Activated CD4-positive, alpha-beta T cell treated with anti-CD3 and anti-CD28 coated beads for 36 hours (primary cell): ENCODE measurements around the gene SLC2A8. TPM values are rescaled to one million over a fixed set of nuclear protein-coding genes. Genes with fewer than 3 reads are reported as not detected.

ENCODE experiments used
- ATAC-seq: fragments of 200-7000 bp; cut with Tn5 transposase; one replicate; pipeline ENCODE4 v1.10.0; 2021; ENCODE audit warnings: mild to moderate bottlenecking, moderate library complexity
- CTCF ChIA-PET: fragments of 350-600 bp; sonication (Branson Sonifier 250); formaldehyde crosslinking; loops from one replicate; lab custom pipeline; 2021; ENCODE audit warnings: antibody characterized with exemption; lab: Charles Lee
- POLR2A ChIA-PET: fragments of 350-600 bp; sonication (Branson Sonifier 250); formaldehyde crosslinking; loops from one replicate; lab custom pipeline; 2021; ENCODE audit warnings: antibody characterized with exemption, inconsistent platforms; lab: Charles Lee
- DNase-seq: peaks from one replicate; pipeline ENCODE4 v3.0.0-alpha.2; 2020
- H3K27ac Mint-ChIP-seq: one replicate; pipeline ENCODE4 v1.8.0; 2021; ENCODE audit warnings: mixed read lengths
- H3K27me3 Mint-ChIP-seq: one replicate; pipeline ENCODE4 v1.8.0; 2021; ENCODE audit warnings: mixed read lengths
- H3K36me3 Mint-ChIP-seq: one replicate; pipeline ENCODE4 v1.8.0; 2021; ENCODE audit warnings: low read depth, mixed read lengths
- H3K4me1 Mint-ChIP-seq: one replicate; pipeline ENCODE4 v1.8.0; 2021; ENCODE audit warnings: mixed read lengths
- H3K4me3 Mint-ChIP-seq: one replicate; pipeline ENCODE4 v1.8.0; 2021; ENCODE audit warnings: mild to moderate bottlenecking, moderate library complexity, mixed read lengths
- H3K9me3 Mint-ChIP-seq: one replicate; pipeline ENCODE4 v1.8.0; 2021; ENCODE audit warnings: low read depth, mixed read lengths
- intact Hi-C, 2 experiments: fragments of 100-400 bp; cut with DNase I in 1 of 2; cut with micrococcal nuclease in 1 of 2; formaldehyde crosslinking; loops; one replicate each; pipeline versions ENCODE4 v1.14.2 to v1.15.1; 2022 to 2024; cut with DNase I, micrococcal nuclease
- total RNA-seq, 2 experiments: library from RNA; stranded (reverse); gene quantifications; one replicate each; pipeline ENCODE4 v1.2.3, GENCODE V29; 2021

The SLC2A8 gene
- total RNA-seq, 2 experiments from 2014 or later = 1.3 to 1.7 TPM

DNA sequence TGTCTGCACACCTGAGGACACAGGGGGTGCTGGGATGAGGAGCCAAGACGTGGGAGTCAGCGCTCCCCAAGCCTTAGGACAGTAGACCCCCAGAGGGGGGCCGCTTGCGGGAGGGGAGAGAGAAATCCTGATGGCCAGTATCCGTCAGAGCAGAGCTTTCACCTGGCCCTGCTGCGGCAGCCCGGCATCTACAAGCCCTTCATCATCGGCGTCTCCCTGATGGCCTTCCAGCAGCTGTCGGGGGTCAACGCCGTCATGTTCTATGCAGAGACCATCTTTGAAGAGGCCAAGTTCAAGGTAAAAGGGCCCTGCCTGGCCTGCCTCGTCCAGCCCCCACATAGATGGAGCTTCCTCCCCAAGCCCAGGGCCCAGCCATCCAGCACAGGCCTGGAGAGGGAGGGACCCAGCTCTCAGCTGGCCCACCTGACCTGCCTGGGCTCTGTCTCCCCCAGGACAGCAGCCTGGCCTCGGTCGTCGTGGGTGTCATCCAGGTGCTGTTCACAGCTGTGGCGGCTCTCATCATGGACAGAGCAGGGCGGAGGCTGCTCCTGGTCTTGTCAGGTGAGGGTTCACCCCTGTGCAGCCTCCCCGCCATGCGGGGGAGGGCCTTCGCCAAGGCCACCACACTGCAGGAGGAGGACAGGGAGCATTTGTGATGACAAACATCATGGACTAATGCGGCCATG is 6.7 kb downstream of the SLC2A8 start:
- ChIA-PET CTCF (no interaction called here), POLR2A (no interaction called here)
- Mint-ChIP-seq H3K27ac (no peak overlapping the region), H3K4me1 (no peaks in the 10 kb centered on the region), H3K36me3 (no peaks in the 10 kb centered on the region), H3K9me3 (no peaks in the 10 kb centered on the region), H3K27me3 (peaks cover 36% of the 10 kb centered on the region), H3K4me3 (no peak overlapping the region)
- intact Hi-C loops = no loop called here
- ATAC-seq = no peak
- no peak for DNase-seq

DNA sequence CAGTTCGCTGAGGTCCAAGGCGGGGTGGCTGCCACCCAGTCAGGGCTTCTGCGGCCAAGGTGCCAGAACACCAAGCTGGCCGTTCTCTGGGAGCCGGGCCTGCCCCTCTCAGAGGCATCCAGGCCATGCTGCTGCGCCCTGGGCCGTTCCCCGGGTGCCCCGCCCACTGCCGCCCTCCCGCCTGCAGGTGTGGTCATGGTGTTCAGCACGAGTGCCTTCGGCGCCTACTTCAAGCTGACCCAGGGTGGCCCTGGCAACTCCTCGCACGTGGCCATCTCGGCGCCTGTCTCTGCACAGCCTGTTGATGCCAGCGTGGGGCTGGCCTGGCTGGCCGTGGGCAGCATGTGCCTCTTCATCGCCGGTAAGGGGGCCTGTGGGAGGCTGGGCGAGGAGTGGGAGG is 7.7 kb downstream of the SLC2A8 start:
- no peak overlapping the region for H3K4me3 Mint-ChIP-seq
- H3K27me3 Mint-ChIP-seq = peaks cover 30% of the 10 kb centered on the region
- no peak overlapping the region for H3K27ac Mint-ChIP-seq
- ATAC-seq = no peak
- CTCF ChIA-PET = no interaction called here
- intact Hi-C loops = no loop called here
- DNase-seq = no peak
- POLR2A ChIA-PET = no interaction called here
- no peaks in the 10 kb centered on the region for H3K36me3 Mint-ChIP-seq
- no peaks in the 10 kb centered on the region for H3K4me1 Mint-ChIP-seq
- H3K9me3 Mint-ChIP-seq = no peaks in the 10 kb centered on the region

DNA sequence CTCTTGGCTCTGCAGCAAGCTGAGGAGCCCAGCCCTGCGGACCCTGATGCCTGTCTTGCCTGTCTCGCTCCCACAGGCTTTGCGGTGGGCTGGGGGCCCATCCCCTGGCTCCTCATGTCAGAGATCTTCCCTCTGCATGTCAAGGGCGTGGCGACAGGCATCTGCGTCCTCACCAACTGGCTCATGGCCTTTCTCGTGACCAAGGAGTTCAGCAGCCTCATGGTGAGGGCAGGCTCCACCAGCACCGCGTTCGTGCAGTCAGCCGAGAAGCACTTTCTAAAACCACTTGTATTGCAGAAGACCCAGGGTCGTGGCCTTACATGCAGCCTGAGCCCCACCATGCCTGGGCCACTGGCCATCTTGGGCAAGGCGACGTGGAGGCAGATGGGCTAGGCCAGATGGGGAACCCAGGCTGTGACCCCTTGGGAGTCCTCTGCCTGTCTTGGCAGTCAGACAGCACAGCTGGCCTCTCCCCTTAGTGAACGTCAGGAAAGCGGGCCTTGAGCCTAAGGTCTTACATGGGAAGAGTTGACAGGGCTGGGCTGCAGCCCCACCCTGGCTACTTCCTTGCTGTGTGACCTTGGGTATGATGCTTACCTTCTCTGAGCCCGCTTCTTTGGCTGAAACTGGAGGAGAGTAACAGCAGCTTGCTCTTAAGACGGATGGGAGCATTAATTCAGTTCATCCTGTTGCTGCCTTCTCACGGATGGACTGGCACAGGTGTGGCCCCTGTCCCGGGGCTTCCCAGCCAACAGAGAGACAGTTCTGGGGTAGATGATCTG is 8.6 kb downstream of the SLC2A8 start:
- POLR2A ChIA-PET = no interaction called here
- no peaks in the 10 kb centered on the region for H3K4me1 Mint-ChIP-seq
- no peak overlapping the region for H3K27ac Mint-ChIP-seq
- ATAC-seq (no peak), DNase-seq (no peak)
- intact Hi-C loops = no loop called here
- peaks cover 24% of the 10 kb centered on the region for H3K27me3 Mint-ChIP-seq
- CTCF ChIA-PET = interaction anchor here (1.1 kb wide), 1 partner anchor 499 kb away, joined by 3 read pairs; no protein-coding TSS in a partner anchor
- H3K4me3 Mint-ChIP-seq = no peak overlapping the region
- no peaks in the 10 kb centered on the region for H3K9me3 Mint-ChIP-seq
- no peaks in the 10 kb centered on the region for H3K36me3 Mint-ChIP-seq

DNA sequence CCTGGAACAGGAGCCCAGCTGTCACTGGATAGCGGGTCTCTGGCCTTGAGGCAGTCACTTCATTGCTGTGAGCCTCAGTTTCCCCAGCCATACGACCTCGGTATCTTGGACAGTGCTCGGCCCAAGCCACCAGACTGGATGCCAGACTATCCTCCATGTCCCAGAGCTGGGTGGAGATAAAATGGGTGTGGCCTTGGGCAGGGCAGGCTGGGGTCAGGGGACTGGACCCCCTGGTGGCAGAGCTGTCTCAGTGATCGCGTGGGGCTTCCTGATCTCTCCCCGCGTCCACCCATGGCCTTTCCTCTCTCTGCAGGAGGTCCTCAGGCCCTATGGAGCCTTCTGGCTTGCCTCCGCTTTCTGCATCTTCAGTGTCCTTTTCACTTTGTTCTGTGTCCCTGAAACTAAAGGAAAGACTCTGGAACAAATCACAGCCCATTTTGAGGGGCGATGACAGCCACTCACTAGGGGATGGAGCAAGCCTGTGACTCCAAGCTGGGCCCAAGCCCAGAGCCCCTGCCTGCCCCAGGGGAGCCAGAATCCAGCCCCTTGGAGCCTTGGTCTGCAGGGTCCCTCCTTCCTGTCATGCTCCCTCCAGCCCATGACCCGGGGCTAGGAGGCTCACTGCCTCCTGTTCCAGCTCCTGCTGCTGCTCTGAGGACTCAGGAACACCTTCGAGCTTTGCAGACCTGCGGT is 10.0 kb downstream of the SLC2A8 start:
- CTCF ChIA-PET = interaction anchor here (0.7 to 1.6 kb wide), 2 partner anchors 8 to 201 kb away, joined by 3 to 4 read pairs; no protein-coding TSS in a partner anchor
- intact Hi-C loops = no loop called here
- H3K27ac Mint-ChIP-seq = no peak overlapping the region
- no peaks in the 10 kb centered on the region for H3K4me1 Mint-ChIP-seq
- POLR2A ChIA-PET = interaction anchor here (0.7 kb wide), 1 partner anchor 197 kb away, joined by 3 read pairs; no protein-coding TSS in a partner anchor
- DNase-seq = no peak
- H3K36me3 Mint-ChIP-seq = no peaks in the 10 kb centered on the region
- no peaks in the 10 kb centered on the region for H3K9me3 Mint-ChIP-seq
- H3K4me3 Mint-ChIP-seq = no peak overlapping the region
- ATAC-seq = no peak
- H3K27me3 Mint-ChIP-seq = peaks cover 23% of the 10 kb centered on the region

DNA sequence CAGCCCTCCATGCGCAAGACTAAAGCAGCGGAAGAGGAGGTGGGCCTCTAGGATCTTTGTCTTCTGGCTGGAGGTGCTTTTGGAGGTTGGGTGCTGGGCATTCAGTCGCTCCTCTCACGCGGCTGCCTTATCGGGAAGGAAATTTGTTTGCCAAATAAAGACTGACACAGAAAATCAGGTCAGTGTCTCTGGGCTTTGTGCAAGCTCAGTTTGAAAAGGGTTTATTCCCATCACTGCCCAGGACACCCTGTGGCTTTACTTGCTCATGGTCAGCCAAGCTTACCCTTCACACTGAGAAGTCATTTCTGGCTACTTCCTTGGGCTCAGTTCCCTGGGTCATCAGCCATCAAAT is 10.5 kb downstream of the SLC2A8 start:
- intact Hi-C loops = no loop called here
- peaks cover 23% of the 10 kb centered on the region for H3K27me3 Mint-ChIP-seq
- no peaks in the 10 kb centered on the region for H3K4me1 Mint-ChIP-seq
- no peak overlapping the region for H3K27ac Mint-ChIP-seq
- no peak overlapping the region for H3K4me3 Mint-ChIP-seq
- H3K9me3 Mint-ChIP-seq = no peaks in the 10 kb centered on the region
- no peak for DNase-seq
- H3K36me3 Mint-ChIP-seq = no peaks in the 10 kb centered on the region
- ATAC-seq = no peak
- ChIA-PET POLR2A (interaction anchor here (0.6 to 0.7 kb wide), 3 partner anchors 75 to 286 kb away, joined by 3 to 6 read pairs (median 3); no protein-coding TSS in a partner anchor), CTCF (interaction anchor here (0.7 to 1.6 kb wide), 3 partner anchors 8 to 200 kb away, joined by 3 to 4 read pairs (median 4); partner anchors contain the start of gene SLC2A8)

- no peaks in the 10 kb centered on the region for H3K4me1 Mint-ChIP-seq
- no peak for DNase-seq
- H3K36me3 Mint-ChIP-seq = no peaks in the 10 kb centered on the region
- ChIA-PET CTCF (no interaction called here), POLR2A (no interaction called here)
- no peak overlapping the region for H3K27ac Mint-ChIP-seq
- H3K27me3 Mint-ChIP-seq = peaks cover 37% of the 10 kb centered on the region
- intact Hi-C loops = no loop called here
- ATAC-seq = no peak
- H3K9me3 Mint-ChIP-seq = no peaks in the 10 kb centered on the region
- H3K4me3 Mint-ChIP-seq = no peak overlapping the region
Measured at GRCh38 chr9:127411122-127411521, 14.2 kb downstream of the SLC2A8 start.

- H3K4me1 Mint-ChIP-seq = no peaks in the 10 kb centered on the region
- POLR2A ChIA-PET = no interaction called here
- no peak for DNase-seq
- no peaks in the 10 kb centered on the region for H3K9me3 Mint-ChIP-seq
- intact Hi-C loops = no loop called here
- H3K4me3 Mint-ChIP-seq = no peak overlapping the region
- H3K27ac Mint-ChIP-seq = no peak overlapping the region
- ATAC-seq = no peak
- CTCF ChIA-PET = interaction anchor here (1.1 kb wide), 1 partner anchor 16 kb away, joined by 3 read pairs; no protein-coding TSS in a partner anchor
- H3K36me3 Mint-ChIP-seq = no peaks in the 10 kb centered on the region
- peaks cover 37% of the 10 kb centered on the region for H3K27me3 Mint-ChIP-seq
Measured at GRCh38 chr9:127415141-127415540, 18.2 kb downstream of the SLC2A8 start.

- POLR2A ChIA-PET = no interaction called here
Measured at GRCh38 chr9:127415657-127416056, 18.7 kb downstream of the SLC2A8 start.

DNA sequence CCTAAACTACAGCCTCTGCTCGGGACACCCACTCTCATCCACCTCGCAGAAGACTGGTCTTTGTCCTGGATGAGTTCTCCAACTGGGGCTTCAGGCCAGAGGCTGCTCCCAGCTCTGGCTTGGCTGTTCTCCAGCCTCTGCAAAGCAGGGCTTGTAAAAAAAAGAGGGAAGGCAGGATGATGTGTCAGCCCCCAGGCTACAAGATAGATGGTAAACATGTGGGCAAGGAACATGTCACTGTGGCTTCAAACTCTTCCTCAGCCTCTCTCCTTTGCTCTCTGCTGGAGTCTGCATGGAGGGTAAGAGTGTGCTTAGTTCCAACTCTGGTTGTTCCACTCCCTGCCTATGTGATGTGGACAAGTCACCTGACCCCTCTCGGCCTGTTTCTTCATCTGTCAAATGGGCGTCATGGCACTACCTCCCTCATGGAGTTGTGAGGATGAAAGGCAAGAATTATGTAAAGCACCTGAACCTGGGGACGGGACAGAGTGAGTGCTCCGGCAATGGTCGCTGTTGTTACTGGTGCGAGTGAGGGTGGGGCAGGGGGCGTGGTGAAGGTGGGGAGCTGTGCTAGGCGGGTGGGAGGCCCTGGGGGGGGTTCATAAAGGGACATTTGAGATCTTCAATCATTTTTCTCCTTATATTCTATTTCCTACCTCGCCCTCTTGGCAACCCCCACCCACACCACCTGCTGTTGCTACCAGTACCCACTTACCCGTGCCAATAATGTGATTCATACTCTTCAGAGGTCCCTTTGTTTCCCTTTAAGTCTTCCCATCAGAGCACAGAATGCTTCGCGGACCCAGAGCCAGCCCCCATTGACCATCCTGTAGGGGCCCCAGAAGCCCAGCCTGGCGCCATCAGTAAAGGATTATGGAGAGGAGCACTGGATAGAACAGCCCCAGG is 20.4 kb downstream of the SLC2A8 start:
- H3K4me1 Mint-ChIP-seq = no peaks in the 10 kb centered on the region
- H3K4me3 Mint-ChIP-seq = no peak overlapping the region
- H3K9me3 Mint-ChIP-seq = no peaks in the 10 kb centered on the region
- POLR2A ChIA-PET = no interaction called here
- no peaks in the 10 kb centered on the region for H3K36me3 Mint-ChIP-seq
- no peak overlapping the region for H3K27ac Mint-ChIP-seq
- DNase-seq = no peak
- CTCF ChIA-PET = interaction anchor here (0.6 to 1.1 kb wide), 4 partner anchors 64 to 203 kb away, joined by 3 to 4 read pairs (median 4); no protein-coding TSS in a partner anchor
- ATAC-seq = no peak
- H3K27me3 Mint-ChIP-seq = peaks cover 26% of the 10 kb centered on the region
- intact Hi-C loops = loop anchor here in 1 of 2 experiments (1.0 kb wide), 1 partner anchor 203 kb away; no protein-coding TSS in a partner anchor

More at GRCh38 chr9:127415657-127416056, 18.7 kb downstream of the SLC2A8 start:
- Mint-ChIP-seq H3K4me3 (no peak overlapping the region), H3K9me3 (no peaks in the 10 kb centered on the region), H3K36me3 (no peaks in the 10 kb centered on the region), H3K4me1 (no peaks in the 10 kb centered on the region), H3K27ac (no peak overlapping the region), H3K27me3 (peaks cover 37% of the 10 kb centered on the region)
- no peak for ATAC-seq
- CTCF ChIA-PET = interaction anchor here (1.1 kb wide), 1 partner anchor 17 kb away, joined by 3 read pairs; no protein-coding TSS in a partner anchor
- DNase-seq = no peak
- intact Hi-C loops = no loop called here

DNA sequence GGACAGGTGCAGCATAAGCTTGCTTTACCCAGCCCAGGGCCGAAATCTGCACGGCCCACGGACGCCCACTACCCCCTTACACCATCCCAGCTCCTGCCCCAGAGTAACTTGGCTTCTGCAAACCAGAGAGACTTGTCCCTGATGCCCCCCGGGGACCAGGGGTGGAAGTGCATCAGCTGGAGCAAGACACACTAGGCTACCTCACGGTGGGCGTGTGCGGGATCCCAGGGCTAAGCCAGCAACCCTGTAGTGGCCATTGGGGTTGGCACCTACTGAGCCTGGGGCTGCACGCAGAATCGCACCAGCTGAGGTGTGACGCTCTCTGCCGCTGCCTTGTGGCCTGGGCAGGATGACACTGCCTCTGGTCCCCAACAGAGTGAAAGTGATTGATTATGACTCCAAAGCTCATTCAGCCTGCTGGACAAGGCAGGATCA is 21.1 kb downstream of the SLC2A8 start:
- H3K27me3 Mint-ChIP-seq = peaks cover 26% of the 10 kb centered on the region
- CTCF ChIA-PET = interaction anchor here (0.6 to 1.1 kb wide), 6 partner anchors 9 to 203 kb away, joined by 3 to 4 read pairs (median 3); no protein-coding TSS in a partner anchor
- H3K36me3 Mint-ChIP-seq = no peaks in the 10 kb centered on the region
- H3K4me3 Mint-ChIP-seq = no peak overlapping the region
- H3K9me3 Mint-ChIP-seq = no peaks in the 10 kb centered on the region
- H3K27ac Mint-ChIP-seq = no peak overlapping the region
- peak; percentile 85 for ATAC-seq
- POLR2A ChIA-PET = no interaction called here
- H3K4me1 Mint-ChIP-seq = peaks cover 5% of the 10 kb centered on the region
- peak; percentile 69 for DNase-seq
- intact Hi-C loops = no loop called here
